ENCODE measurements around the gene TREML2. TPM values are rescaled to one million over a fixed set of nuclear protein-coding genes. Genes with fewer than 3 reads are reported as not detected.
"Not testable (repeated sequence)": the region's sequence is repeated elsewhere in the genome, so short reads cannot be mapped to it uniquely, and the experiment has no call there.

Gene TREML2
- total RNA-seq, 1 donor from 2014 or later, result not detected

DNA sequence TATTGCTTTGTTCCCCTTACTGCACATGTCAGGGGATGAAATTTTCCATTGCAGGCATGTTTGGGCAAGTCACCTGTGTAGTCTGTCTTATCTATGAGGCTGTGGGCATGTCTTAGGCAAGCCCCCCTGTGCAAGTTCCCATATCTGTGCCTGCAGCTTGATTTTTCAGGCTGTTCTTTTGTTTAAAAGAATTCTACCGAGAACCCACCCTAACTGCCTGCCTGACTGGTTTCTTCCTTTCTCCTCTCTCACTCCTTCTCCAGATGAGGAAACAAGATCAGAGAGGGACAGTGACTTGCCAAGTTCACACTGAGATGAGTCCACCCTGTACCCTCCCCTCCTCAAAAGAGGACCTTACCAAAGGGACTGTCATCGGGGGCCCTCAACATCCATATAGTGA is 11.0 kb downstream of the TREML2 start:
- H3K9me3 ChIP-seq (replicated peaks), result peaks cover 16% of the 10 kb centered on the region
- intact Hi-C loops (cut with micrococcal nuclease), result no loop called here
- no peak for DNase-seq
- H3K36me3 ChIP-seq, result no peaks in the 10 kb centered on the region
- H3K27me3 ChIP-seq (ENCODE audit: low read depth), result peaks cover 39% of the 10 kb centered on the region
- TF ChIP-seq, protein P1, sequence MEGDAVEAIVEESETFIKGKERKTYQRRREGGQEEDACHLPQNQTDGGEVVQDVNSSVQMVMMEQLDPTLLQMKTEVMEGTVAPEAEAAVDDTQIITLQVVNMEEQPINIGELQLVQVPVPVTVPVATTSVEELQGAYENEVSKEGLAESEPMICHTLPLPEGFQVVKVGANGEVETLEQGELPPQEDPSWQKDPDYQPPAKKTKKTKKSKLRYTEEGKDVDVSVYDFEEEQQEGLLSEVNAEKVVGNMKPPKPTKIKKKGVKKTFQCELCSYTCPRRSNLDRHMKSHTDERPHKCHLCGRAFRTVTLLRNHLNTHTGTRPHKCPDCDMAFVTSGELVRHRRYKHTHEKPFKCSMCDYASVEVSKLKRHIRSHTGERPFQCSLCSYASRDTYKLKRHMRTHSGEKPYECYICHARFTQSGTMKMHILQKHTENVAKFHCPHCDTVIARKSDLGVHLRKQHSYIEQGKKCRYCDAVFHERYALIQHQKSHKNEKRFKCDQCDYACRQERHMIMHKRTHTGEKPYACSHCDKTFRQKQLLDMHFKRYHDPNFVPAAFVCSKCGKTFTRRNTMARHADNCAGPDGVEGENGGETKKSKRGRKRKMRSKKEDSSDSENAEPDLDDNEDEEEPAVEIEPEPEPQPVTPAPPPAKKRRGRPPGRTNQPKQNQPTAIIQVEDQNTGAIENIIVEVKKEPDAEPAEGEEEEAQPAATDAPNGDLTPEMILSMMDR (IDR thresholded peaks at IDR 0.05; ENCODE audit: borderline replicate concordance), result no peak
- H3K4me1 ChIP-seq, result no peaks in the 10 kb centered on the region
- no peak overlapping the region for H3K27ac ChIP-seq (replicated peaks)
- no peak overlapping the region for H3K4me3 ChIP-seq

DNA sequence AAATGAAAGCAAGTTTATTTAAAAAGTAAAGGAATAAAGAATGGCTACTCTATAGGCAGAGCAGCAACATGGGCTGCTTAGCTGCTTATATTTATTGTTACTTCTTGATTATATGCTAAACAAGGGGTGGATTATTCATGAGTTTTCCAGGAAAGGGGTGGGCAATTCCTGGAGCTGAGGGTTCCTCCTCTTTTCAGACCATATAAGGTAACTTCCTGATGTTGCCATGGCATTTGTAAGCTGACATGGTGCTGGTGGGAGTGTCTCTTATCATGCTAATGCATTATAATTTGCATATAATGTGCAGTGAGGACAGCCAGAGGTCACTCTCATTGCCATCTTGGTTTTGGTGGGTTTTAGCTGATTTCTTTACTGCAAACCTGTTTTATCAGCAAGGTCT is 11.9 kb downstream of the TREML2 start:
- intact Hi-C loops (cut with micrococcal nuclease); DNase-seq; H3K27ac ChIP-seq (replicated peaks); H3K4me3 ChIP-seq; H3K36me3 ChIP-seq; H3K4me1 ChIP-seq: not testable (repeated sequence)
- Histone ChIP-seq H3K9me3 (replicated peaks) (peaks cover 16% of the 10 kb centered on the region), H3K27me3 (ENCODE audit: low read depth) (peaks cover 30% of the 10 kb centered on the region)

DNA sequence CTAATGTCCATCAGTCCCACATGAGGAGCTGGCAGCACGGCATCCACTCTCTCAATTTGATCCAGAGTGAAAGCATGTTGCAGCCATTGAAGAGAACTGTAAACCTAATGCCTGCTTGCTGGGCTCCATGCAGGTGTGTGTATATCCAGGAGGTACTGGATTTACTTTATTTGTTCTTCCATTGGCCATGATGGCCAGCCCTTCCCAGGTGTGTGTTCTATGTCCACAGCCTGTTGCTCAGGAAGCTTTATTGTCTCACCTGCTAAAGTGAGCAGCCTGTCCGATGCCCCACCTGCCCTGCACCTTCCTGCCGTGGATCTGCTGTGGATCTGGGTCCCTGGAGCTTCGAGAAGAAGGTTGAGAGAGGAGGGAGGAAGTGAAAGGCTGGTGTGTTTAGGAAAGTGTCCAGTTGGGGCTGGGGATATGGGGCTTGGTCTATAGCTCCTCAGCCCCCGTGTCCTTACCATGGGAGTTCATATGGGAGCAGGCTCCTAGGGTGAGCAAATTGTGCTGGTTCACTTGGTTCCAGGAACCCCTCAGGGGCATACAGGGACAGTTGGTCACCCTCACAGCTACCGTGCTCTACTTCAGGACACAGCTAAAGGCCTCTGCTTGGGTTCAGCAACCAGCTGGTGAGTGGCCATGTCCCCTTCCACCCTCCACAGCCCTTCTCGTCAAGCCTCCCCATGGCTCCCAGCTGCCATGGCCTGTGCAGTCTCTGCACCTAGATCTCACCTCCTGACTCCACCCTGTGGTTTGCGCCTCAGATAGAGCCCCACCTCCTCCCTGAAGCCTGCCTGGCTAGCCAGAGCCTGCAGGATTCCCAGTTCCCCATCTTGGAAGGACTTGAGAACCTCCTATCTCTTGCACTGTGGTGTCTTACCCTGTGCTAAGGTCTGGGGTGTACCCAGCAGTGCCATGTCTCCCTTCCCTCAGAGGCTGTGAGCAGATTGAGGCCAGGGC is 12.7 kb downstream of the TREML2 start:
- intact Hi-C loops (cut with micrococcal nuclease), result no loop called here
- Histone ChIP-seq H3K4me3 (no peak overlapping the region), H3K4me1 (no peaks in the 10 kb centered on the region), H3K27me3 (ENCODE audit: low read depth) (peaks cover 26% of the 10 kb centered on the region), H3K36me3 (no peaks in the 10 kb centered on the region), H3K27ac (replicated peaks) (no peak overlapping the region), H3K9me3 (replicated peaks) (peaks cover 16% of the 10 kb centered on the region)
- DNase-seq, result no peak
- TF ChIP-seq, protein P1 (IDR thresholded peaks at IDR 0.05; ENCODE audit: borderline replicate concordance), result no peak

DNA sequence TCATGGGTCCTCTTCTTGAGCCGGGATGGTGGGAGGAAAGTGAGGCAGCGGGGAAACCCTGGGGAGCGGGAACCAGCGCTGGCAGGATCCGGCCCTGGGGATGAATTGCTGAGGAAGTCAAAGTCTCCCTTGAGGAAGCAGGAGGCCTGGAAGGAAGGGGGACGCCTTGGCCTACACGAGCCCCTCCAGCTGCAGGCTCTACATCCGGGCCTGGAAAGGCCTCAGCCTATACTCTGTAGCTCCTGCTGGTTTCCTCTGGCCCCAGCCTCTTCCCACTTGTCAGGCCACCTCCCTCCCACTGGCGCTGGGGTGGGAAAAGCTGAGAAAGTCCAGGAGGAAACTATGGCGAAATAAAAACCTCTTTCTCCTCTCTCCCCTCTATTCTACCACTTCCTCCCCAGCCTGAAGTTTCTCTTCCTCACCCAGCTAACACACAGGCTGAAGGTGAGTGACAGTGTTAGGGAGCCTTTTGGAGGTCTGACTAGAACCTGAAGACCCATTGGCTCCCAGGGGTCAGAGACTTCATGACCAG is 14.9 kb downstream of the TREML2 start:
- intact Hi-C loops (cut with micrococcal nuclease), result no loop called here
- TF ChIP-seq, protein P1 (IDR thresholded peaks at IDR 0.05; ENCODE audit: borderline replicate concordance), result no peak

DNA sequence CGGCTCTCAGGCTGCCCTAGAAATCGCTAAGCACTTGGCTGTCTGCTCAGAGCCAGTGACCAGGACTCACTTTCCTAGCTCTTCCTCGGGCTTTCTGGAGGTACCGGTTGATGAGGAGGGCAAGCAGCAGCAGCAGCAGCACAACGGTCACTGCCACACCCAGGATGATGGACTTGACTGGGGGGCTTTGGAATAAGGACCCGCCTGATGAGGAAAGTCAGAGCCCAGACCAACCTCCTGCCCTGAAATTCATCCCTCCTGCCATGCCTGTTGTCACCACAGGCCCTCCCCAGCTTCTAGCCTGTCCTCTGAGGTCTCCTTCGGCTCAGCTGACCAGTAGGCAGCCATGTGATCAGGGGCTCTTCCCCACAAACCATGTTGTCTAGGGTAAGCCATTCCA is 16.2 kb downstream of the TREML2 start:
- no peak overlapping the region for H3K4me3 ChIP-seq
- H3K4me1 ChIP-seq, result no peaks in the 10 kb centered on the region
- intact Hi-C loops (cut with micrococcal nuclease), result no loop called here
- TF ChIP-seq, protein P1 (IDR thresholded peaks at IDR 0.05; ENCODE audit: borderline replicate concordance), result no peak
- no peak for DNase-seq
- H3K27me3 ChIP-seq (ENCODE audit: low read depth), result peaks cover 26% of the 10 kb centered on the region
- no peak overlapping the region for H3K27ac ChIP-seq (replicated peaks)
- peaks cover 8% of the 10 kb centered on the region for H3K9me3 ChIP-seq (replicated peaks)
- H3K36me3 ChIP-seq, result no peaks in the 10 kb centered on the region

More for the DNA sequence above, 14.9 kb downstream of the TREML2 start:
- no peak overlapping the region for H3K27ac ChIP-seq (replicated peaks)
- H3K9me3 ChIP-seq (replicated peaks), result peaks cover 16% of the 10 kb centered on the region
- no peak for DNase-seq
- H3K36me3 ChIP-seq, result no peaks in the 10 kb centered on the region
- H3K4me3 ChIP-seq, result no peak overlapping the region
- H3K4me1 ChIP-seq, result no peaks in the 10 kb centered on the region
- H3K27me3 ChIP-seq (ENCODE audit: low read depth), result peaks cover 14% of the 10 kb centered on the region

All from left ventricle myocardium inferior (tissue), 1 donor.